ENCODE measurements around the gene IL19. TPM values are rescaled to one million over a fixed set of nuclear protein-coding genes. Genes with fewer than 3 reads are reported as not detected.
A peak's percentile ranks its signal among the peaks of the same experiment; 100 is the strongest.

IL19 gene
- total RNA-seq: not detected

- Histone ChIP-seq H3K9me3 (no peaks in the 10 kb centered on the region), H3K36me3 (no peaks in the 10 kb centered on the region), H3K4me1 (peaks cover 0 to 30% (median 20%) of the 10 kb centered on the region in 4 donors), H3K27me3 (no peaks in the 10 kb centered on the region), H3K27ac (peak within 1 kb of the TSS in 3 of 4 donors; percentile 11 to 57 (median 49)), H3K4me3 (peak within 1 kb of the TSS in 1 of 4 donors; percentile 1)
- no peak for DNase-seq
- TF ChIP-seq POLR2A (IDR thresholded peaks at IDR 0.05) (peak in 1 of 2 donors; percentile 12), CTCF (IDR thresholded peaks at IDR 0.05) (no peak)
These were observed at the start of gene IL19 for GRCh38 chr1:206770531-206771337. Gene IL19 (plus strand): TSS chr1:206770773. CDS start chr1:206836663, 65,890 bp downstream.

GRCh38 chr1:206721454-206721853 is 49.1 kb upstream of the IL19 start:
- DNase-seq: peak in 1 of 3 donors; percentile 45
- H3K36me3 ChIP-seq: no peaks in the 10 kb centered on the region
- peaks cover 4 to 67% (median 20%) of the 10 kb centered on the region in 4 donors for H3K4me1 ChIP-seq
- TF ChIP-seq CTCF (IDR thresholded peaks at IDR 0.05): no peak
- TF ChIP-seq POLR2A (IDR thresholded peaks at IDR 0.05): no peak
- no peaks in the 10 kb centered on the region for H3K27me3 ChIP-seq
- no peaks in the 10 kb centered on the region for H3K9me3 ChIP-seq
- no peak overlapping the region for H3K27ac ChIP-seq
- no peak overlapping the region for H3K4me3 ChIP-seq

GRCh38 chr1:206722751-206723461 is 47.7 kb upstream of the IL19 start:
- peak overlapping the region in 1 of 4 donors; percentile 37 for H3K27ac ChIP-seq

GRCh38 chr1:206723462-206723804 is 47.1 kb upstream of the IL19 start:
- no peak for DNase-seq
- TF ChIP-seq CTCF (IDR thresholded peaks at IDR 0.05): no peak
- no peak for TF ChIP-seq POLR2A (IDR thresholded peaks at IDR 0.05)
- no peaks in the 10 kb centered on the region for H3K36me3 ChIP-seq
- no peaks in the 10 kb centered on the region for H3K27me3 ChIP-seq
- peaks cover 4 to 54% (median 18%) of the 10 kb centered on the region in 4 donors for H3K4me1 ChIP-seq
- no peaks in the 10 kb centered on the region for H3K9me3 ChIP-seq
- peak overlapping the region in 3 of 4 donors; percentile 28 to 52 (median 37) for H3K27ac ChIP-seq
- no peak overlapping the region for H3K4me3 ChIP-seq

More at GRCh38 chr1:206722751-206723461, 47.7 kb upstream of the IL19 start:
- Histone ChIP-seq H3K36me3 (no peaks in the 10 kb centered on the region), H3K4me1 (peaks cover 4 to 59% (median 18%) of the 10 kb centered on the region in 4 donors), H3K27me3 (no peaks in the 10 kb centered on the region), H3K9me3 (no peaks in the 10 kb centered on the region), H3K4me3 (no peak overlapping the region)
- peak in 1 of 3 donors; percentile 40 for DNase-seq
- TF ChIP-seq CTCF (IDR thresholded peaks at IDR 0.05) (no peak), POLR2A (IDR thresholded peaks at IDR 0.05) (no peak)

- Histone ChIP-seq H3K27ac (peak overlapping the region in 3 of 4 donors; percentile 28 to 52 (median 37)), H3K27me3 (no peaks in the 10 kb centered on the region), H3K9me3 (no peaks in the 10 kb centered on the region), H3K4me1 (peaks cover 4 to 50% (median 18%) of the 10 kb centered on the region in 4 donors), H3K36me3 (peaks cover 0 to 2% (median 0%) of the 10 kb centered on the region in 3 donors), H3K4me3 (no peak overlapping the region)
- peak in 1 of 3 donors; percentile 42 for DNase-seq
- TF ChIP-seq POLR2A (IDR thresholded peaks at IDR 0.05): no peak
These were observed 46.6 kb upstream of the IL19 start for GRCh38 chr1:206723805-206724472.

Measured in Peyer's patch (tissue), 4 donors.